NB4 (cell line): ENCODE measurements around the gene SP140.

Experiments
- DNase-seq: peaks from one replicate; pipeline ENCODE4 v3.0.0; 2010; ENCODE audit warnings: low read depth
- H3K4me3 ChIP-seq: one replicate; pipeline ENCODE4 v1.5.1; 2011; ENCODE audit warnings: mild to moderate bottlenecking, low read depth, low read length, moderate library complexity
- CTCF ChIP-seq: IDR thresholded peaks from one replicate; pipeline ENCODE4 v1.5.1; 2012; ENCODE audit warnings: low read depth, low read length
- MAX ChIP-seq: IDR thresholded peaks from 2 replicates; pipeline ENCODE4 v1.6.1; 2011; ENCODE audit warnings: low read depth, low read length
- MYC ChIP-seq: IDR thresholded peaks from 2 replicates; pipeline ENCODE4 v1.6.1; 2011; ENCODE audit warnings: low read depth, low read length
- POLR2A ChIP-seq: IDR thresholded peaks from 2 replicates; pipeline ENCODE4 v1.6.1; 2011; ENCODE audit warnings: mild to moderate bottlenecking; ENCODE audit not compliant: insufficient read length; ENCODE audit errors: extremely low read depth

The SP140 gene

DNA sequence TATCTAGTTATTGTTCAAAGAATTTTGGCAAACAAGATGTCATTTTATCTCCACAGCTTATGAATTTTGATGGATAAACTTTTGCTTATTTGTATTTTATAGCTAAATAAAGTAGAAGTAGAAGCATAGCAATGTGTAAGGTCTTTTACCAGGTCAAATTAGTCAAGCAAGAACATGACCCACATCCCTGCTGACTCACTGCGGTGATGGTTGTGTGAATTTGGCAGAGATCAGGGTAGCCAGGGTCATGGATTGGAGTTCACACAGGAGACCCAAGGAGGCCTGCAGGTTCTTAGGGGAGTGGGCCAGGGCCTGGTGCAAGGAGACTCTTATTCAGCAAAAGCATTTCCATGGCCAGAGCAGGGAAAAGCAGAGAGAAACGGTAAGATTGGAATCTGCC is 18.7 kb downstream of the SP140 start:
- no peak for TF ChIP-seq MAX
- DNase-seq, result no peak

DNA sequence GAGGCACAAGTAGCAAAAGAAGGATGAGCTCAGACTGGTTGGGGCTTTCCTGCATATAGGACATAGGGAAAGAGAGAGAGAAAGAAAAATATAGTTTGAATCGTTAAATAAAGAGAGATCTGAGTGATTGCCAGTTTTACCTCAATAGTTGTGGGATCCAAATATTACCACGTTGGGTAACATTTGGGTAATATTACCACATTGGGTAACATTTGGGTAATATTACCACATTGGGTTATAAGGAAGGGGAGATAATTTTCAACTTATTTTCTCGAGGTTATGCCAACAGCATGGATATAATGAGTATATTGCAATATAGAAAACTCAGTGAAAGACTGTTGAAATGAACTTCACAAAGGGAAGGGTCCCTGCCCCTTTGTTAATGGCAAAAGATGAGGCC is 20.7 kb downstream of the SP140 start:
- TF ChIP-seq MAX, result no peak
- TF ChIP-seq MYC, result no peak
- no peak for TF ChIP-seq POLR2A
- no peak for TF ChIP-seq CTCF
- DNase-seq, result no peak
- H3K4me3 ChIP-seq, result no peak overlapping the region

More for the DNA sequence above, 18.7 kb downstream of the SP140 start:
- no peak overlapping the region for H3K4me3 ChIP-seq

GRCh38 chr2:230250231-230250630 is 24.7 kb downstream of the SP140 start:
- DNase-seq, result no peak
- TF ChIP-seq MYC (no peak), POLR2A (no peak), CTCF (no peak), MAX (no peak)
- no peak overlapping the region for H3K4me3 ChIP-seq

DNA sequence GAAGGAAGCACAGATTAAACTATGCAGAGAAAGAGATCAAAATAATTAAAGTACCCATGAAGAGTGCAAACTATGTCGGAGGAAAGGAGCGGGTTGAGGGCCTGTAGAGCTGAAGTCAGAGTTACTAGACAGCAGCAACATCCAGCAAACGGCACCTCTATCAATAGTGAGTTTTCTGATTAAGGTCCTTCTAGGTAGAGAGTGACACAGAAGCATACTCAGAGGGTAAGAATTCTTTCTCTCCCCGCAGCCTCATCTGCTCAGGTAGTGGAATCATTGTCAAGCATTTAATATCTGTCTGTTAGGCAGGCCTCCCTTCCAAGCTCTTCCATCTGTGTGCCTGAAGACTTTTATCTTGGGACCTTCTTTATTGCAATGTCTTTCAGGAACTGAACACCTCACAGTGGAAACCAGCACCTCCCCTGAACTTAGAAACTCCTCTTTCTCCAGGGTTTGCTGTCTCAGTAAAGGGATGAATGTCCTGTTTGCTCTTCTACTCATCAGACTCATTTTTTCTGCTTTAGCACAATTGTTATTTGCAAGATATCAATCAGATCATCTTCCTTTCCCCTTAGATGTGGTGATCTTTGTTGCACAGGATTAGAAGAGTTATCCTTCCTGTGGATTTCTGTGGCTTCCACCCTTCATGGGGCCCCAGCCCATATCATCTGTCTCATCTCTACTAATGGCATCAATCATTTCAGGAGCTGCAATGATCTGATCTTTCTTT is 28.8 kb downstream of the SP140 start:
- TF ChIP-seq MYC (no peak), POLR2A (no peak), CTCF (no peak), MAX (no peak)
- no peak for DNase-seq
- no peak overlapping the region for H3K4me3 ChIP-seq

- TF ChIP-seq POLR2A, result no peak
- TF ChIP-seq MYC, result no peak
- TF ChIP-seq CTCF, result no peak
- TF ChIP-seq MAX, result no peak
- DNase-seq, result no peak
Measured at GRCh38 chr2:230256733-230257332, 31.3 kb downstream of the SP140 start.

DNA sequence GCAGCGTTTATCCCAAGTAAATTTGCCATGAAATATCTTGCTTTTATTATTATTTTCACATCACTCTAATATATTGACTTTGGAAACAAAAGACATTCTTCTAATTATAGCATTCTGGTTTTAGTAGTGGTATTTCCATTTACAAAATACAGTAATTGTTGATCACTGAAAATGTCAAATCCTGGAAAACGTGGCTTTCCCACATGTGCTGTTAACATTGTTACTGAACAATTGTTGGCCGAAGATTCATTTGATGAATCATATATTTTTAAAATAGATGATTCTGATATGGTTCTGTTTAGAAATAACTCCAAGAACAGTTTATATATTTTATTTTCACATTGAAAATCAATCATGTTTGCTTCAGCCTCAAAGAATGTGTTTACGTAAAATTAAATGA is 32.9 kb downstream of the SP140 start:
- H3K4me3 ChIP-seq, result no peak overlapping the region
- TF ChIP-seq CTCF (no peak), MYC (no peak), POLR2A (no peak), MAX (no peak)
- DNase-seq, result no peak

More at GRCh38 chr2:230256733-230257332, 31.3 kb downstream of the SP140 start:
- H3K4me3 ChIP-seq, result no peak overlapping the region
